ENCODE measurements around the gene GPR158.

The GPR158 gene

DNA sequence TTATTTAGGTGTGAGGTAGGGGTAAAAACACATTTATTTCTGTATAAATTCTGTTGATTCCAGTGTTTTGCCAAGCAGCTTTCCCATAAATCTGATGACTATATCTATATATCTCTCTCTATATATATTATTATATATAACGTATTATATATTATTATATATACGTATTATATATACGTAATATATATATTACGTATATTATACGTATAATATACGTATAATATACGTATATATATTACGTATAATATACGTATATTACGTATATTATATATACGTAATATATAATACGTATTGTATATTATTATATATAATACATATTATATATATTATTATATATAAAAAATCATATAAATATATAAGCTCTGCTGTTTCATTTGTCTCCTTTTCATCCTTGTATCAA is 163.5 kb downstream of the GPR158 start:
- no peak overlapping the region for H3K9ac ChIP-seq (ENCODE audit: low read length)
- H2BK12ac ChIP-seq (ENCODE audit: low read length), result no peak overlapping the region
- no peak overlapping the region for H4K12ac ChIP-seq (ENCODE audit: low read depth, low read length)
- no peak overlapping the region for H2AK5ac ChIP-seq (ENCODE audit: low read length)
- no peak overlapping the region for H3K27ac ChIP-seq (ENCODE audit: low read depth, low read length)
- no peak overlapping the region for H3K14ac ChIP-seq (ENCODE audit: low read length)
- H4K91ac ChIP-seq (ENCODE audit: low read depth, low read length), result no peak overlapping the region
- no peak overlapping the region for H4K8ac ChIP-seq (ENCODE audit: low read depth, low read length)
- H3K36me3 ChIP-seq (ENCODE audit: control insufficient read depth in 1 of 2, insufficient read depth in 2 of 2, low read length in 2 of 2), result no peaks in the 10 kb centered on the region
- WGBS (ENCODE audit: extremely low coverage, insufficient coverage, insufficient read length), result no CpG with 5 or more reads among the region's 12 CpGs
- no peaks in the 10 kb centered on the region for H3K4me1 ChIP-seq (ENCODE audit: control insufficient read depth in 1 of 2, insufficient read depth in 2 of 2, low read length in 2 of 2)
- H3K18ac ChIP-seq (ENCODE audit: low read length), result no peak overlapping the region
- H3K27me3 ChIP-seq (ENCODE audit: insufficient read depth, low read length), result no peaks in the 10 kb centered on the region
- no peaks in the 10 kb centered on the region for H3K79me1 ChIP-seq (ENCODE audit: low read length)
- no peaks in the 10 kb centered on the region for H3K79me2 ChIP-seq (ENCODE audit: control insufficient read depth, insufficient read depth, low read length, poor library complexity)
- DNase-seq, result no peak
- H3K23ac ChIP-seq (ENCODE audit: low read length), result no peak overlapping the region
- H2BK5ac ChIP-seq (ENCODE audit: low read depth, low read length, poor library complexity), result no peak overlapping the region
- H2BK120ac ChIP-seq (ENCODE audit: insufficient read depth, low read length, poor library complexity), result no peak overlapping the region
- H3K9me3 ChIP-seq (ENCODE audit: insufficient read depth, low read depth, low read length), result no peaks in the 10 kb centered on the region
- no peak overlapping the region for H3K4me2 ChIP-seq (ENCODE audit: low read length)
- no peak overlapping the region for H3K4me3 ChIP-seq (ENCODE audit: low read depth, low read length)
- H3K4ac ChIP-seq (ENCODE audit: low read depth, low read length), result no peak overlapping the region
- H2AFZ ChIP-seq (ENCODE audit: insufficient read depth, low read length, poor library complexity), result no peak overlapping the region

DNA sequence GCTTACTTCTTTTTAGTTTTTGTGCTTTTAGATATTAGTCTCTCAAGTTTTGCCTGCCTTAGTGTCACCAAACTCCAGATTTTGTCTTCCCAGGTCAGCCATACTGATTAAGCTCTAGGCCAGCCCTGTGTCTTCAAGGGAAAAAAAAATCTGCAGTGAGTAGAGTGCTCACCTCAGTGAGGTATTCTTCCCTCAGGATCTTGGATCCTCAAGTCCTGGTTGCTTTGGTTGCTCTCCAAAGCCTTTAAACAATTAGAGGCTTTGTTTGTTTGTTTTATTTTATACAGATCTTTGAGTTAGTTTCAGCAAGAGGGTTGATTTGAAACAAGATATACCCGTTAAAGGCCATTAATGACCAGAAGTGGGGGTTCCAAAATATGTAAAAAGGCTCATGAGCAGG is 165.2 kb downstream of the GPR158 start:
- no peak overlapping the region for H3K4ac ChIP-seq (ENCODE audit: low read depth, low read length)
- no peak overlapping the region for H4K8ac ChIP-seq (ENCODE audit: low read depth, low read length)
- no peaks in the 10 kb centered on the region for H3K4me1 ChIP-seq (ENCODE audit: control insufficient read depth in 1 of 2, insufficient read depth in 2 of 2, low read length in 2 of 2)
- H2BK5ac ChIP-seq (ENCODE audit: low read depth, low read length, poor library complexity), result no peak overlapping the region
- H3K14ac ChIP-seq (ENCODE audit: low read length), result no peak overlapping the region
- H2BK12ac ChIP-seq (ENCODE audit: low read length), result no peak overlapping the region
- H3K9me3 ChIP-seq (ENCODE audit: insufficient read depth, low read depth, low read length), result no peaks in the 10 kb centered on the region
- H2AFZ ChIP-seq (ENCODE audit: insufficient read depth, low read length, poor library complexity), result no peak overlapping the region
- H2BK120ac ChIP-seq (ENCODE audit: insufficient read depth, low read length, poor library complexity), result no peak overlapping the region
- no peak overlapping the region for H4K91ac ChIP-seq (ENCODE audit: low read depth, low read length)
- no CpG with 5 or more reads among the region's 1 CpG for WGBS (ENCODE audit: extremely low coverage, insufficient coverage, insufficient read length)
- no peak overlapping the region for H3K4me2 ChIP-seq (ENCODE audit: low read length)
- no peaks in the 10 kb centered on the region for H3K79me1 ChIP-seq (ENCODE audit: low read length)
- H3K27ac ChIP-seq (ENCODE audit: low read depth, low read length), result no peak overlapping the region
- H4K12ac ChIP-seq (ENCODE audit: low read depth, low read length), result no peak overlapping the region
- no peaks in the 10 kb centered on the region for H3K36me3 ChIP-seq (ENCODE audit: control insufficient read depth in 1 of 2, insufficient read depth in 2 of 2, low read length in 2 of 2)
- DNase-seq, result no peak
- H3K23ac ChIP-seq (ENCODE audit: low read length), result no peak overlapping the region
- H2AK5ac ChIP-seq (ENCODE audit: low read length), result no peak overlapping the region
- no peaks in the 10 kb centered on the region for H3K79me2 ChIP-seq (ENCODE audit: control insufficient read depth, insufficient read depth, low read length, poor library complexity)
- no peak overlapping the region for H3K4me3 ChIP-seq (ENCODE audit: low read depth, low read length)
- H3K27me3 ChIP-seq (ENCODE audit: insufficient read depth, low read length), result no peaks in the 10 kb centered on the region
- no peak overlapping the region for H3K18ac ChIP-seq (ENCODE audit: low read length)
- no peak overlapping the region for H3K9ac ChIP-seq (ENCODE audit: low read length)

DNA sequence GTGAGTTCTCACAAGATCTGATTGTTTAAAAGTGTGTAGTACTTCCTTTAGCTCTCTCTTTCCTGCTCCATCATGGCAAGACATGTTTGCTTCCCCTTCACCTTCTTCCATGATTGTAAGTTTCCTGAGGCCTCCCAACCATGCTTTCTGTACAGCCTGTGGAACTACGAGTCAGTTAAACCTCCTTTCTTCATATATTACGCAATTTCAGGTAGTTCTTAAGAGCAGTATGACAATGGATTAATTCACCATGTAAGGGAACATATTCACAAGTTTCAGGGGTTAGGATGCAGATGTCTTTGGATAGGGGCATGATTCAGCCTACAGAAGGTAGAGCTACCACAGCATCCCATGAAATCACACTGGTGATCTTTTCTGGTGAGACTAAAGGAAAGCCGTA is 174.7 kb downstream of the GPR158 start:
- no peaks in the 10 kb centered on the region for H3K27me3 ChIP-seq (ENCODE audit: insufficient read depth, low read length)
- no peak overlapping the region for H3K14ac ChIP-seq (ENCODE audit: low read length)
- WGBS (ENCODE audit: extremely low coverage, insufficient coverage, insufficient read length), result no CpG with 5 or more reads among the region's 3 CpGs
- H3K23ac ChIP-seq (ENCODE audit: low read length), result no peak overlapping the region
- DNase-seq, result no peak
- H2BK120ac ChIP-seq (ENCODE audit: insufficient read depth, low read length, poor library complexity), result no peak overlapping the region
- H2AK5ac ChIP-seq (ENCODE audit: low read length), result no peak overlapping the region
- no peak overlapping the region for H3K4me2 ChIP-seq (ENCODE audit: low read length)
- H2BK12ac ChIP-seq (ENCODE audit: low read length), result no peak overlapping the region
- H3K79me2 ChIP-seq (ENCODE audit: control insufficient read depth, insufficient read depth, low read length, poor library complexity), result no peaks in the 10 kb centered on the region
- H2BK5ac ChIP-seq (ENCODE audit: low read depth, low read length, poor library complexity), result no peak overlapping the region
- H3K9ac ChIP-seq (ENCODE audit: low read length), result no peak overlapping the region
- H3K27ac ChIP-seq (ENCODE audit: low read depth, low read length), result no peak overlapping the region
- no peak overlapping the region for H4K91ac ChIP-seq (ENCODE audit: low read depth, low read length)
- H3K4ac ChIP-seq (ENCODE audit: low read depth, low read length), result no peak overlapping the region
- H4K8ac ChIP-seq (ENCODE audit: low read depth, low read length), result no peak overlapping the region
- H3K4me3 ChIP-seq (ENCODE audit: low read depth, low read length), result no peak overlapping the region
- no peaks in the 10 kb centered on the region for H3K4me1 ChIP-seq (ENCODE audit: control insufficient read depth in 1 of 2, insufficient read depth in 2 of 2, low read length in 2 of 2)
- no peaks in the 10 kb centered on the region for H3K36me3 ChIP-seq (ENCODE audit: control insufficient read depth in 1 of 2, insufficient read depth in 2 of 2, low read length in 2 of 2)
- H3K9me3 ChIP-seq (ENCODE audit: insufficient read depth, low read depth, low read length), result no peaks in the 10 kb centered on the region
- no peaks in the 10 kb centered on the region for H3K79me1 ChIP-seq (ENCODE audit: low read length)
- no peak overlapping the region for H3K18ac ChIP-seq (ENCODE audit: low read length)
- H4K12ac ChIP-seq (ENCODE audit: low read depth, low read length), result no peak overlapping the region
- H2AFZ ChIP-seq (ENCODE audit: insufficient read depth, low read length, poor library complexity), result no peak overlapping the region

DNA sequence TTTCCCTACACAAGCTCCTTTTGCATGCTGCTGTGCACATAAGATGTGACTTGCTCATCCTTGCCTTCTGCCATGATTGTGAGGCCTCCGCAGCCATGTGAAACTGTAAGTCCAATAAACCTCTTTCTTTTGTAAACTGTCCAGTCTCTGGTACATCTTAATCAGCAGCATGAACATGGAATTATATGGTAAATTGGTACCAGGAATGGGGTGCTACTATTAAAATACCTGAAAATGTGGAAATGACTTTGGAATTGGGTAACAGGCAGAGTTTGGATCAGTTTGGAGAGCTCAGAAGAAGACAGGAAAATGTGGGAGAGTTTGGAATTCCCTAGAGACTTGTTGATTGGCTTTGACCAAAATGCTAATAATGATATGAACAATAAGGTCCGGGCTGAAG is 181.8 kb downstream of the GPR158 start:
- H3K4me1 ChIP-seq (ENCODE audit: control insufficient read depth in 1 of 2, insufficient read depth in 2 of 2, low read length in 2 of 2), result no peaks in the 10 kb centered on the region
- no peak overlapping the region for H3K9ac ChIP-seq (ENCODE audit: low read length)
- H3K36me3 ChIP-seq (ENCODE audit: control insufficient read depth in 1 of 2, insufficient read depth in 2 of 2, low read length in 2 of 2), result no peaks in the 10 kb centered on the region
- H3K18ac ChIP-seq (ENCODE audit: low read length), result no peak overlapping the region
- H3K79me1 ChIP-seq (ENCODE audit: low read length), result no peaks in the 10 kb centered on the region
- H2BK120ac ChIP-seq (ENCODE audit: insufficient read depth, low read length, poor library complexity), result no peak overlapping the region
- no CpG with 5 or more reads among the region's 2 CpGs for WGBS (ENCODE audit: extremely low coverage, insufficient coverage, insufficient read length)
- no peak overlapping the region for H3K27ac ChIP-seq (ENCODE audit: low read depth, low read length)
- no peak overlapping the region for H3K23ac ChIP-seq (ENCODE audit: low read length)
- H4K8ac ChIP-seq (ENCODE audit: low read depth, low read length), result no peak overlapping the region
- no peak overlapping the region for H3K14ac ChIP-seq (ENCODE audit: low read length)
- no peak for DNase-seq
- no peak overlapping the region for H3K4ac ChIP-seq (ENCODE audit: low read depth, low read length)
- no peaks in the 10 kb centered on the region for H3K27me3 ChIP-seq (ENCODE audit: insufficient read depth, low read length)
- peaks cover 6% of the 10 kb centered on the region for H3K9me3 ChIP-seq (ENCODE audit: insufficient read depth, low read depth, low read length)
- H2BK12ac ChIP-seq (ENCODE audit: low read length), result no peak overlapping the region
- H3K79me2 ChIP-seq (ENCODE audit: control insufficient read depth, insufficient read depth, low read length, poor library complexity), result no peaks in the 10 kb centered on the region
- H3K4me3 ChIP-seq (ENCODE audit: low read depth, low read length), result no peak overlapping the region
- no peak overlapping the region for H2AK5ac ChIP-seq (ENCODE audit: low read length)
- H2AFZ ChIP-seq (ENCODE audit: insufficient read depth, low read length, poor library complexity), result no peak overlapping the region
- H2BK5ac ChIP-seq (ENCODE audit: low read depth, low read length, poor library complexity), result no peak overlapping the region
- H3K4me2 ChIP-seq (ENCODE audit: low read length), result no peak overlapping the region
- no peak overlapping the region for H4K12ac ChIP-seq (ENCODE audit: low read depth, low read length)
- H4K91ac ChIP-seq (ENCODE audit: low read depth, low read length), result no peak overlapping the region

All from trophoblast cell (in vitro differentiated cells and primary cell).